NT2/D1 (cell line): Measurements from ENCODE around the gene CAMK2N1.

Experiments
- SUZ12 ChIP-seq: IDR thresholded peaks from 2 replicates; pipeline ENCODE4 v1.6.1; 2011; ENCODE audit not compliant: insufficient read length, insufficient read depth; ENCODE audit errors: extremely low read depth
- YY1 ChIP-seq: IDR thresholded peaks from 2 replicates; pipeline ENCODE4 v1.6.1; 2011; ENCODE audit not compliant: insufficient read length, insufficient read depth
- ZNF274 ChIP-seq: IDR thresholded peaks from 2 replicates; pipeline ENCODE4 v1.6.1; 2011; ENCODE audit warnings: mild to moderate bottlenecking, low read depth, low read length

- TF ChIP-seq ZNF274, result no peak
- TF ChIP-seq YY1, result no peak
- no peak for TF ChIP-seq SUZ12
Observed at GRCh38 chr1:20486457-20487235, 636 bp upstream of the CAMK2N1 start.
